Gastrocnemius medialis (tissue), 4 donors: ENCODE measurements around the gene NET1. TPM values are rescaled to one million over a fixed set of nuclear protein-coding genes. Genes with fewer than 3 reads are reported as not detected.

Experiments used
- ATAC-seq, 2 donors: fragments of 150-250 bp; one replicate each; pipeline ENCODE4 v1.9.1; 2016
- DNase-seq, 2 donors: peaks; one replicate each; pipeline ENCODE4 v3.0.0-alpha.2; 2019
- H3K27ac ChIP-seq, 4 donors: fragments of 200-600 bp; sonication (generic); 1 replicate in 1 of 4; 2 replicates in 3 of 4; pipeline ENCODE4 v1.5.1; 2016 to 2018; ENCODE audit warnings: mild to moderate bottlenecking in 2 of 4, moderate library complexity in 1 of 4
- H3K27me3 ChIP-seq, 3 donors: fragments of 200-600 bp; sonication (generic) in 2 of 3; 1 replicate in 1 of 3; 2 replicates in 2 of 3; pipeline versions ENCODE4 v1.5.1 to v1.6.0; 2016 to 2019; ENCODE audit warnings: mild to moderate bottlenecking in 1 of 3, moderate library complexity in 1 of 3
- H3K36me3 ChIP-seq, 2 donors: fragments of 200-600 bp; sonication (generic) in 1 of 2; one replicate each; pipeline ENCODE4 v1.5.1; 2017 to 2018
- H3K4me1 ChIP-seq, 2 donors: fragments of 200-600 bp; sonication (generic) in 1 of 2; one replicate each; pipeline ENCODE4 v1.5.1; 2016 to 2017; ENCODE audit warnings: mild to moderate bottlenecking in 2 of 2
- H3K4me3 ChIP-seq, 4 donors: fragments of 200-600 bp; sonication (generic) in 3 of 4; 1 replicate in 1 of 4; 2 replicates in 3 of 4; pipeline ENCODE4 v1.5.1; 2016 to 2019; ENCODE audit warnings: mild to moderate bottlenecking in 2 of 4
- H3K9me3 ChIP-seq, 3 donors: fragments of 200-600 bp; sonication (generic) in 2 of 3; 1 replicate in 1 of 3; 2 replicates in 2 of 3; pipeline ENCODE4 v1.5.1; 2016 to 2019
- CTCF ChIP-seq, 5 experiments: fragments of 450-650 bp in 3 of 5; fragments of 200-600 bp in 2 of 5; sonication (generic) in 2 of 5; IDR thresholded peaks in 4 of 5; conservative IDR thresholded peaks in 1 of 5; 1 replicate in 4 of 5; 2 replicates in 1 of 5; pipeline ENCODE4 v1.5.1; 2016 to 2019; ENCODE audit warnings: antibody characterized with exemption in 5 of 5, mild to moderate bottlenecking in 3 of 5, moderate library complexity in 3 of 5
- POLR2A ChIP-seq, 2 donors: fragments of 450-650 bp; IDR thresholded peaks; one replicate each; pipeline ENCODE4 v1.6.1; 2017; ENCODE audit warnings: antibody characterized with exemption in 2 of 2, mild to moderate bottlenecking in 2 of 2, moderate library complexity in 2 of 2
- in situ Hi-C, 4 donors: fragments of 200-750 bp; cut with MboI; loops; one replicate each; pipeline versions ENCODE4 v1.15.0 to v1.8.0; 2017; ENCODE audit warnings: low sequenced_read_pairs in 4 of 4
- intact Hi-C: fragments of 100-400 bp; cut with DNase I; formaldehyde crosslinking; loops from one replicate; pipeline ENCODE4 v1.15.1; 2023; ENCODE audit warnings: low total_unique reads
- total RNA-seq, 4 donors: library from RNA; depleted of rRNA; stranded (reverse); fragments of >200 nt; gene quantifications; one replicate each; pipeline versions ENCODE4 v1.1.0 to v1.2.3, GENCODE V29; 2016

Gene NET1
- total RNA-seq, 4 donors from 2014 or later: 19.8 to 76.4 (median 36.3) TPM

GRCh38 chr10:5460468-5461202 is 48.3 kb downstream of the NET1 start:
- H3K4me1 ChIP-seq: peaks cover 0 to 7% of the 10 kb centered on the region in 2 donors
- H3K27me3 ChIP-seq: no peaks in the 10 kb centered on the region
- TF ChIP-seq POLR2A (IDR thresholded peaks at IDR 0.05): no peak
- no peak for TF ChIP-seq CTCF (IDR thresholded peaks at IDR 0.05 in 4 of 5, conservative IDR thresholded peaks at IDR 0.05 in 1 of 5)
- H3K27ac ChIP-seq: no peak overlapping the region
- peaks cover 6 to 35% of the 10 kb centered on the region in 2 donors for H3K36me3 ChIP-seq
- DNase-seq (no peak), ATAC-seq (no peak)
- intact Hi-C loops: no loop called here
- no peaks in the 10 kb centered on the region for H3K9me3 ChIP-seq
- in situ Hi-C loops: no loop called here
- H3K4me3 ChIP-seq: no peak overlapping the region

DNA sequence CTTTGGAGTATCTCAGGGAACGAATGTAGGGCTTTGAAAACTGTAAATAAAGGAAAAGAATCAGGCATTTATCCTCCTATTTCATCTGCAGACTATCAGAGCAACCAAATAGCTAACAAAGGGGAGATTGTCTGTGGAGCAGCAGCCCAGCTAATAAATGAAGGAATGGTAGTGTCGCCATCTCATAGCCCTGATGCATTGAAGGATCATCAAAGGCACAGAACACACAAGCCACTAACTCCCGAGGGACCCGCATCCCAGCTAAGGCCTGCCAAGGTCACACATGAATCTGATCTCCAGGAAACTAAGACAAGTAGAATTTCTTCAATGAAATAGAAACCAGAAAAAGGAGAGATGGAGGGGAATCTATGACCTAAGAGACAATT is 48.8 kb downstream of the NET1 start:
- no peak overlapping the region for H3K4me3 ChIP-seq
- H3K9me3 ChIP-seq: no peaks in the 10 kb centered on the region
- in situ Hi-C loops: no loop called here
- peaks cover 0 to 7% of the 10 kb centered on the region in 2 donors for H3K4me1 ChIP-seq
- no peaks in the 10 kb centered on the region for H3K27me3 ChIP-seq
- intact Hi-C loops: no loop called here
- no peak overlapping the region for H3K27ac ChIP-seq
- ATAC-seq (no peak), DNase-seq (no peak)
- peaks cover 3 to 29% of the 10 kb centered on the region in 2 donors for H3K36me3 ChIP-seq
- TF ChIP-seq POLR2A (IDR thresholded peaks at IDR 0.05) (no peak), CTCF (IDR thresholded peaks at IDR 0.05 in 4 of 5, conservative IDR thresholded peaks at IDR 0.05 in 1 of 5) (no peak)

GRCh38 chr10:5461914-5462840 is 49.8 kb downstream of the NET1 start:
- H3K9me3 ChIP-seq: no peaks in the 10 kb centered on the region
- no peak overlapping the region for H3K4me3 ChIP-seq
- DNase-seq: no peak
- TF ChIP-seq CTCF (IDR thresholded peaks at IDR 0.05 in 4 of 5, conservative IDR thresholded peaks at IDR 0.05 in 1 of 5) (no peak), POLR2A (IDR thresholded peaks at IDR 0.05) (no peak)
- peak in 1 of 2 donors; percentile 17 for ATAC-seq
- peaks cover 0 to 19% of the 10 kb centered on the region in 2 donors for H3K36me3 ChIP-seq
- in situ Hi-C loops (no loop called here), intact Hi-C loops (no loop called here)
- peaks cover 0 to 7% of the 10 kb centered on the region in 2 donors for H3K4me1 ChIP-seq
- H3K27me3 ChIP-seq: no peaks in the 10 kb centered on the region
- no peak overlapping the region for H3K27ac ChIP-seq

DNA sequence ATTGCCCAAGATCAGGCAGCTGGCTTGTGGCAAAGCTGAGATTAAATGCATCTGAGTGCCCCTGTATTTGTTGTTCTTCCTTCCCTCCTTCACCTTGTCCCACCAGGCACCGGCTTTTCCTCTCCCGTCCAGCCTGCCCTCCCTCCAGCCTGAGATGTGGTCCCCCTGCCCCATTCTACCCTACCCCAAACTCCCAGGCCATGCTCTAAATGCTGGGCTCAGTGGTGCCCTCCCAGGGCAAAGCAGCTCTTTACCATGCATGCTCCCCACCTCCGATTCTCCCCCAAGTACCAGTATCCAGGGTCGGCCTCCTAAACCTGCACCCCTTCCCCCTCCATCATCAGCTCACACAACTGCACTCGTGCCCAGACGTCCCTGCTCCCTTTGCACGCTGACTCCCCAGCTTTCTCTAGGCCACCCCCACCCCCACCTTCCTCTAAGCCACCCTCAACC is 50.5 kb downstream of the NET1 start:
- DNase-seq (no peak), ATAC-seq (no peak)
- TF ChIP-seq POLR2A (IDR thresholded peaks at IDR 0.05) (no peak), CTCF (IDR thresholded peaks at IDR 0.05 in 4 of 5, conservative IDR thresholded peaks at IDR 0.05 in 1 of 5) (no peak)
- Histone ChIP-seq H3K9me3 (no peaks in the 10 kb centered on the region), H3K27me3 (no peaks in the 10 kb centered on the region), H3K4me3 (no peak overlapping the region), H3K27ac (no peak overlapping the region), H3K36me3 (peaks cover 0 to 12% of the 10 kb centered on the region in 2 donors), H3K4me1 (peaks cover 0 to 7% of the 10 kb centered on the region in 2 donors)
- in situ Hi-C loops: no loop called here
- intact Hi-C loops: no loop called here
